ENCODE measurements around the gene COQ2.
"Not testable (repeated sequence)": the region's sequence is repeated elsewhere in the genome, so short reads cannot be mapped to it uniquely, and the experiment has no call there.

COQ2 gene

DNA sequence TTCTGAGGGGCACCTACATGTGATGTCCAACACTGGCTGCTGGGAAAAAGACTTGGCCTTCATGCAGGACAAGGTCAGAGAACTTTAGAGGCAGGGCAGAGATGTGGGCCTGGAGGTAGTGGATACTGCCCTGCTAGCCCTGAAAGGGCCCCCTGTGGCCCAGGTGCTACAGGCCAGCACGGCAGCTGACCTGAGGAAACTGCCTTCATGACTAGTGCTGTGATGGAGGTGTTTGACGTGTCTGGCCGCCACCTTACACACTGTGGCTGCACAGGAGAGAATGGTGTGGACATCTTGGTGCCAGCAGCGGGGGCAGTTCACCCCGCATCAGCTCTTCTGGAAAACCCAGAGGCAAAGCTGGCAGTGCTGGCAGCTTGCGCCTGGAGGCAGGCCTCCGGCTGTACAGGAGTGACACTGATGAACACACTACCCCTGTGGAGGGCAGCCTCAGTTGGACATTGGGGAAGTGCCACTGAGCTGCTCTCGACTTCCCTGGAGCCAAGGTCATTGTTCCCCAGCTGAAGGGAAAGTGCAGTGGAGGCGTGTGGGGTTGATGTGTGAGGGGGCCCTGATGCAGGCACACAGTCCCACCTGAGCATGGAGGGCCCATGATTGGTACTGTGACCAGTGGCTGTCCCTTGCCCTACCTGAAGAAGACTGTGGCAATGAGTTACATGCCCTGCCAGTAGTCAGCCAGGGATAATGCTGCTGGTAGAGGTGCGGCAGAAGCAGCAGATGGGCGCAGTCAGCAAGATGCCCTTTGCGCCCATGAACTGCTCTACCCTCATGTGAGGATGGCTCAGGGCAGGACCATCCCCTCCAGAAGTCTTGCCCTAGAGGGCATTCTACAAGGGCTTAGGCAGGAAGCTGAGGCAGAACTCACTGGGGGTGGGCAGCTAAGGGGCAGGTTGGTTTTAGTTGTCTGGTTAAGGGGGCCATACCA is 36.9 kb downstream of the COQ2 start:
- no peak for DNase-seq

DNA sequence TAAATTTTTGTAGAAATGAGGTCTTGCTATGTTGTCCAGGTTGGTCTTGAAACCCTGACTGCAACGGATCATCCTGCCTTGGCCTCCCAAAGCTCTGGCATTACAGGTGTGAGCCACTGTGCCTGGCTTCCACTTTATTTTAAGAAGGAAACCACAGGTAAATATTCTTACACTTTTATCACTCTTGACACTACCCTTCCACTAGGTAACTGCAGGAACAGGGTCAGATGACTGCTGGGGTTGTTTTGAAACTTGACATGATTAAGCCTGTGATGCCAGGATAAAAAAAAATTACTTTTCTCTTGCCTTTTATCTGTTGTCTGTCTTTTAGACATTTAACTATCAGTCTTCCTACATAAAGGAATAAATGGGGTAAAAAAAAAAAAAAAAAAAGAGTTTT is 43.5 kb downstream of the COQ2 start:
- DNase-seq, result no peak

DNA sequence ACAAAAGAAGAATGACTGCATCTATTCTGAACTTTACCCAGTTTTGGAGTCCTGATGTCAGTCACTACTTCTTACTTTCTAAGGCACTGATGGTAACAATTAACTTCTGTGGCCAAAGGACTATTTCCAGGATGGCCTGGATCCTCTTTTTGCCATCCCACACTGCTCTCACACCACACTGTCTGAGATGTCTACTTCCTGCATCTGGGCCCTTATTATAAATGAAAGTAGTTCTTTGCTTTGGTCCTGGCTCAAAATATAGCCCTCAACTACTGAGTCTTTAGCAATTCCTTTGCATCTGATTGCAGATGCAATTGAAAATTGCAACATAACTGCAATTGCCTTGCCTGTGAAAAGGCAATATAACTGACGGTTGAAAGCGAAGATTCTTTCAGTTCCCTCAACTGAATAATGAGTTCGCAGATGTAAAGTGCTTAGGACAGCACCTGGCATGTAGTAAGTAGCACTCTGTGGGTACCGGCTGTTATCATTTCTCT is 44.2 kb downstream of the COQ2 start:
- peak; percentile 76 for DNase-seq

DNA sequence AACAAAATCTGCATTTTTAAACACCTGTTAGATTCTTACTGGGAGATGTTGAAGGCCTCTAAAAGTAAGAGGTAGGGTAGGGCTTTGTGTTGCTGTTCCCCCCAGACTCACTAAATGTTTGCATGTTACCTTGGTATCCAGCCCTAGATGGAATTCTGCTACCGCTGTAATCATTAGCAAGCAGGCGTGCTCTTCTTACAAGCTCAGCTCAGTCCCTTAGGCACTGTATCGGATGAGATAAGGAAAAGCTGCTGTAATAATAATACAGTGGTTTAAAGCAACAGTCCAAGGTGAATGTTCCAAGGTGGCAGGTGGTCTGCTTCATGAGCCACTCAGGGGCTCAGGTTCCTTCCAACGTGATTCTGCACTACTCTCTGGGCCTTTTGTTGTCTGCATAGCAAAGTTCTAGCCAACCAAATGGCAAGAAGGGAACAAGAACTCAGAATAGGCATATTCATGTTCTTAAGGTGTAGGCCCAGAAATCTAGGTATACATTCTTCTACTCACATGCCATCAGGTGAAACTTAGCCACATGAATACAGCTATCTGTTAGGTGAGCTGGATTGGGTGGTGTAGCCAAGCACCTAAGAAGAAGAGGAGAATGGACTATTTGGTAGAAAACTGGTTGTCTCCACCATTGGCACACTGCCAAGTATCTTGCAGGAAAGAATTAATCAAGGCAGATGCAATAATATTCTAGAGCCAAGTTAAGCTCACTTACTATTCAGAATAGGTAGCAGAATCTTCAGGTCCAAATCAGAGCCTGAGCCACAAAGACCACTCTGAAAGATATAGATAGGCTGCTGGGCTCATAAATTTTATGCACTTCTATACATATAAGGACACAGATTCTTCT is 46.0 kb downstream of the COQ2 start:
- DNase-seq, result peak; percentile 70

DNA sequence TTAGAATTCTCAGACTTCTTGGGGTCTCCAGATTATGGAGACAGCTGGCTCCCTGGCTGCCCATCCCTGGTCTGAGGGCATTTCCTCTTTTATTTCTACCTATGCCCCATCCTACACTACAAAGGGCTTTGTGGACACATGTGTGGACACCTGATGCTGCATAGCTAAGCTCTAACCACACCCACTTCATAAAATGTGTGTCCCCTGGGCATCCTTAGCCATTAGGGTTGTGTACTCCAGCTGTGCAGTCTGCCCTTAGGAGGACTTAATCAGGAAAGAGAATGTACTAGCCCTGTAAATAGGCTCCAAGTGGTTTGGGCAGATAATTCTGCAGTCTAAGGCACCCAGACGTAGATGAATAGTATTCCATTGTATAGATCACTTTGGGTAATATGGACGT is 47.0 kb downstream of the COQ2 start:
- peak; percentile 27 for DNase-seq

DNA sequence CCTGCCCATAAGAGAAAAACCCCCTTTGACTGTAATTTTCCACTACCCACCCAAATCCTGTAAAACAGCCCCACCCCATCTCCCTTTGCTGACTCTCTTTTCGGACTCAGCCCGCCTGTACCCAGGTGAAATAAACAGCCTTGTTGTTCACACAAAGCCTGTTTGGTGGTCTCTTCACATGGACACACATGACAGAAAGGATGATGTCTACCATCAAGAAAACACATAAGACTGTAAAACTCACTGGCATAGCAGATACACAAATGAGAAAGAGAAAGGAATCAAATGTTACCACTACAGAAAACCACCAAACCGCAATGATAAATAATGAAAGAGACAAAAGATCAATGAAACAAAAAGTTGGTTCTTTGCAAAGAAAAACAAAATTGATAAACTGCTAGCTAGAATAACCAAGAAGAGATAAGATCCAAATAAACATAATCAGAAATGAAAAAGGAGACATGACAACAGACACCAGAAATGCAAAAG is 48.9 kb downstream of the COQ2 start:
- not testable (repeated sequence) for DNase-seq

DNA sequence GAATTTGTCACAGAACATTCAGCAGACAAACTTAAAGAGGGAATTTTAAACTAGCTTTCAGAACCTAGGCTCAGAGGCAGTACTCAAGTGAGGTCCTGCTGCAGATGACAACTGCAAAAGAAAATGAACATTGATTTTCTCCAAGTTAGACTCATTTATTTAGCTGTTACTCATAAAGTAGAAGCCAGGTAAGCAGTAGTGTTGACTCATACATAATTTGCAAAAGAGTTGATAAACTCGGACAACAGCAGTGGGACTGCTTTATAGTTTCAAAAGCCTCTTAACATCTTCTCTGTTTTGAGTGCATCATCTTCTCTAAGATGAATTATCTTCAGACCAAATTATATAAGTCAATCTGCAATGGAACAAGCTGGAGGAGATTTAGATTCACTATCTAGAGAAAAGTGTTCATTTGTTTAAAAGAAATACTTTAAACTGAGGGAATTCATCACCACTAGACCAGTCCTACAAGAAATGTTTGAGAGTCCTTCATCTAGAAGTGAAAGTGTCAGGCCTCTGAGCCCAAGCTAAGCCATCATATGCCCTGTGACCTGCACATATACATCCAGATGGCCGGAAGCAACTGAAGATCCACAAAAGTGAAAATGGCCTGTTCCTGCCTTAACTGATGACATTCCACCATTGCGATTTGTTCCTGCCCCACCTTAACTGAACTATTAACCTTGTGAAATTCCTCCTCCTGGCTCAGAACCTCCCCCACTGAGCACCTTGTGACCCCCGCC is 49.5 kb downstream of the COQ2 start:
- DNase-seq, result no peak

DNA sequence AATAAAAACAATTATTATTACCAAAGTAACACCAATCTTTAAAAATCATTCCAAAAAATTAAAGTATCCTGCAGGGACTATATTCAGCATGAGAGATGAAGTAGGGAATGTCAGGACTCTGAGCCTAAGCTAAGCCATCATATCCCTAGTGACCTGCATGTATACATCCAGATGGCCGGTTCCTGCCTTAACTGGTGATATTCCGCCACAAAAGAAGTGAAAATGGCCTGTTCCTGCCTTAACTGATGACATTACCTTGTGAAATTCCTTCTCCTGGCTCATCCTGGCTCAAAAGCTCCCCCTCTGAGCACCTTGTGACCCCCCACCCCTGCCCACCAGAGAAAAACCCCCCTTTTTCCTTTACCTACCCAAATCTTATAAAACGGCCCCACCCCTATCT is 50.2 kb downstream of the COQ2 start:
- DNase-seq, result not testable (repeated sequence)

DNA sequence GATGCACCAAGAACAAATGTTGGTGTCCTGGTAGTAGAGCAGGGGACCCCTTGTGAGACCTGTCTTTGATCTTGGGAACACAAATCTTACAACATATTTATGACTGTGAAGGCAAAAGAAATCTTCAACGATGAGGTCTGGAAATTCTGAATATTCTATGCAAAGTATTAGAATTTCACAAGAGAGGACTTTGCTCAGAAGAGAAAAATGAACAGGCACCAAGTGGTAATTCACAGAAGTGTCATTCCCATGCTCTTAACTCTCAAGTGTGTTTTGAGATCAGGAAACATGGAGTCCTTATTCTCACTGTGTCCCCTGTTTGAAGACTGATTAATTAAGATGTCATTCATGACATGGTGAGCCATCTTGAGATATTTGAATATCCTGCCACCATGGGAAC is 52.5 kb downstream of the COQ2 start:
- no peak for DNase-seq

DNA sequence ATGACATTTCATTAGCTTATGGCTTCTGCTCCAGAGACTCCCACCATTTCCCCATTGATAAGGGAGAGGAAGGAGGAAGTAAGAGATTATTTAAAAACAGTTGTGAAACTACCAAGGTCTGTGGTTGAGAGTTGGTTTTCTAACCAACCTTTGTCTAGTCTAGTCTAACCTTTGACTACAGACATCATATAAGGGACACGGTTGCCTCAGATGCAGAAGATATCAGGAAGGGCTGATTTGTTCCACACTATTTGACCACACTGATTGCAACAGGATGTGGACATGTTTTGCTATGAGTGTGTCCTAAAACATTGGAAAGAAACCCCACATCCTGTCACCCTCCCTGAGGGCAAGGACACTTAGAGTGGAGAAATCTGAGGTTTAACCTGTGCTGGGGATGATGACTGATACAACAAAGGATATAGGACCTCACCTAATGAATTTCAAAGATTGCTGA is 53.0 kb downstream of the COQ2 start:
- DNase-seq, result peak; percentile 70

DNA sequence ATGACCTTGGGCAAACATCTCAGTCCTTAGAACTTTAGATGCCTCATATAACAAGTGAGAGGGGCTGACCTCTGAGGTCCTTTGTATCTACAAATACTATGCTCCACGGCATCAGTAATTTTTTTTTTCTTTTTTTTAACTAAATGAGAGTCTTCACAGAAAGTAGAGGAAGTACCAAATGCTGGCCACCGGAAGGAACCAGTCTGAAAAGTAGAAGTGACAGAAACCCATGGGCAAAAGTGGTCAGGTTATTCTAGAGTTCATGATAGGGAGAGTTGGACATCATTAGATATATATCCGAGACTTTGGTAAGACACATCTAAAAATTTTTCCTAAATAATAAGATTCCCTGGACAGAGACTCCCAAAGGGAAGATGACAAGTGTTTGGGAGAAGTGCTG is 53.7 kb downstream of the COQ2 start:
- peak; percentile 31 for DNase-seq

DNA sequence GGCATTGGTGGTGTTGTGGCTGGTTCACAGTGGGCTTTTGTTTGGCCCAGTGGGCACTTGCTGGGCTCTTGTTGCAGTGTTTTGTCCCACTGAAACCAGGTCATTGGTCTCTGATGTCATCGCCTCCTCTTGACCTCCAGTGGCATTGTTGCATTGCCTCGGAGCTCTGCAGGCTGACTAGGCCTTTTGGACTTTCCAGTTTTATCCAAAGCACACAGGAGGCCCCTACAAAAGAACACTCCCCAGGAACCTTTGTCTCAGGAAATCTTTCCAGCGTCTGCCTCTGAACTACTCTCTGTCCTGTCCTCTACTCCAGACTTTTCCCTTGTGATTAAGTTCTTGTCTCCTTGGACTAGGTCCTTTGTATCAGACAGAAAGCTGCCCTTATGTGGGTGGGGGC is 54.8 kb downstream of the COQ2 start:
- DNase-seq, result no peak

DNA sequence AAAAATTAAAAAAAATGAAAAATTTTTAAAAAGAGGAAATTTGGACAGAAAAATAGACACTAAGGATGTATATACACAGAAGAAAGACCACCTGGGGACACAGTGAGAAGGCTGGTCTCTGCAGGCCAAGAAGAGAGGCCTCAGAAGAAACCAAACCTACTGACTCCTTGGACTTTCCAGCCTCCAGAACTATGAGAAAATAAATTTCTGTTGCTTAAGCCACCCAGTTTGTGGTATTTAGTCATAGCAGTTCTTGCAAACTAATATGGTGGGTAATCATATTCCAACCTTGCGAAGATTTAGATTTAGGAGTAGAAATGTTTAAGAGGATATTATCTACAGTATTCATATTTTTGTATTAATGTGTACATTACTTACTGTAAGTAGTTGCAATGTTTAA is 56.4 kb downstream of the COQ2 start:
- DNase-seq, result no peak

DNA sequence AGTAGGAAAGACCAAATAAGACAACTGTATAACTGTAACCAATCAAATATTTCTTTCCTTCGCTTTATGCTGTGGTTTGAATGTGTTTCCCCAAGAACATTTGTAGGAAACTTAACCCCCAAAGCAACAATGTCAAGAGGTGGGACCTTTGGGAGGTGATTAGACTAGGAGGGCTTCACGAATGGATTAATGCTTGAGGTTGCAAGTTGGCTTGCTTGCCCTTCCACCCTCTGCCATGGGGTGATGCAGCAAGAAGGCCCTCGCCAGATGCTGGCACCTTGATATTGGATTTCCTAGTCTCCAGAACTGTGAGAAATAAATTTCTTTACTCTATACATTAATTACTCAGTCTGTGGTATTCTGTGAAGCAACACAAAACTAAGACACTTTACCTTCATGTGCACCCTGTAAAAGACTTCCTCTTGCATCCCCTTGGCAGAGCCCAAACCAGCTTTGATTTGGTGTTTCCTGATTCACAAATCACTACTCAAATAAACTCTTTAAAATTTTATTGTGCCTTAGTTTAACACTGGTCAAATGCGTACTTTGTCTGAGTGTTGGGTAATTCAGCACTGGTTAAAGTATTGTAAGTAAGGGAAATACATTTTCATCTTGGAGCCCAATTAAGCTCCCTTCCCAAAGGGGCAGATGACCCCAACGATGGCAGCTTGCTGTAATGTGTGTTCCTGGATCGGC is 59.9 kb downstream of the COQ2 start:
- DNase-seq, result no peak

DNA sequence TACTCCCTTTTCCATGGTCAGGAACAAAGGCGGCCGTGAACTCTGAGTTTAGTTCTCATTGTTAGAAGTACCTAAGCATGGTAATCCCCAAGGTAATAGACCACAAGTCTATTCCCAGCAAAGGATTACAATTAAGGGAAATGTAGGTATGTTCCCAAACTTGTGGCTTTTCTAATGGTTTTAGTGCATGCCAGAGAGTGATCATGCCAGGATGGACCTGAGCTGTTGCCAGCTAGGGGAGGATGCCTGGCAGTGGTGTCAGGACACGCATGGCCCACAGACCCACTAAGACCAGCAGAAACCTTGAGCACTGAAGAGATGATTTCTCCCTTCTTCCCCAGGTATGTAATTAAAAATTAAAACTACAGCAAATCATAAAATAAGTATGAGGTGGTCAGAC is 60.8 kb downstream of the COQ2 start:
- DNase-seq, result no peak

DNA sequence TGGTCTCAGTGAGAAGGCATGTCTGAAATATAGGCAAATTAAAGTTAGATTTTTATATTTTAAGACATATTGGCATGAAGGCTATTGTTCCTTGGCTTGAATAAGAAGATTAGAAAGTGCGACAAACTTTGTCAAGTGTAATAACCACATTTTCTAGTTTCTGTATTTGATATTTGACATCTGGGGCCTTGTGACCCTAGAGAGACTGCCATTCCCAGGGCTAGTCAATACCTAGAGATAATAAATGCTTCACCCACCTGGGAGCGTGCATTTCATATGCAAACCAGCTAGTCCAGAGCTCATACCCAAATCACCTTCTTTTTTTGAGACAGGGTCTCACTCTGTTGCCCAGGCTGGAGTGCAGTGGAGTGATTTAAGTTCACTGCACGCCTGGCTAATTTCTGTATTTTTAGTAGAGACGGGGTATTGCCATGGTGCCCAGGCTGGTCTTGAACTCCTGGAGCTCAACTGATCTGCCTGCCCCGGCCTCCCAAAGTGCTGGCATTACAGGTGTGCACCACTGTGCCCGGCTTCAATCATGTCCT is 62.6 kb downstream of the COQ2 start:
- DNase-seq, result no peak

DNA sequence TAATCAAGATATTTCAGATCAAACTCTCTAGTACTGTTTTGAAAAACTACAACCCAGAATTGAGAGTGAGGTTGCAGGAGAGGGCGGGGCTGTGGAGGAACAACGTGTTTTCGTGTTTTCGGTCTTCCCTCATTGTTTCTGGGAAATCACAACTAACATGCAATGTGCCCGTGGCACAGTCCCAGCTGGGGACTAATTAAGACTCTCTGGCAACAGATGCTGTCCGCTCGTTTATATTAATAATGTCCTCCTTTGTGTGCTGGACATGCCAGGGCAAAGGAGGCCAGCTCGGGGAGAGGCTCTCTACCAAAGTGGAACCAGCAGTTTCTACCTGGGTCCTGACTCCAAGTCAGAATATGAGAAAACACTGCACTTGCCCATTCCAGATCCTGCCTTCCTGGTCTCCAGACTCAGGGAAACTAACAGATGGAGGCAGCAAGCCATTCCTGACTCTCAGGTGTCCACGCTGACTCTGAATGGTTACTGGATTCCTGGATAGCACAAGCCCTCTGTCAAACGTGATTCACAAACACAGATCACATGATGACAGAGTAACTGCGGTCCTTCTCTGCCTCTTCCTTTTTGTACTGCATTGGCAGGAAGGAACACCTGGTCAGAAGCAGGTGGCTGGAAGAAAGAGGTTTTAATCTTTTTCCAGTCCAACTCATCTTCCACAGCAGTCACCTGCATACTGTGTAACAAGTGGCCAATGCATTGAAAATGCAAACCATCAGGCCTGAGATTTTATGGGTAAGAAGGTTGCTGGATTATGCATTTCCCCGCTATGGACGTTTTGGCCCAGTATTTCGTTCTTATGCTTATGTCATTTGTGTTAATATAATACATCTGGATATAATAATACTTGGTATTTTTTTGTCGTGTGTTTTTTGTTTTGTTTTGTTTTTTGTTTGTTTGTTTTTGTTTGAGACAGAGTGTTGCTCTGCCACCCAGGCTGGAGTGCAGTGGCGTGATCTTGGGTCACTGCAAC is 65.0 kb downstream of the COQ2 start:
- no peak for DNase-seq

DNA sequence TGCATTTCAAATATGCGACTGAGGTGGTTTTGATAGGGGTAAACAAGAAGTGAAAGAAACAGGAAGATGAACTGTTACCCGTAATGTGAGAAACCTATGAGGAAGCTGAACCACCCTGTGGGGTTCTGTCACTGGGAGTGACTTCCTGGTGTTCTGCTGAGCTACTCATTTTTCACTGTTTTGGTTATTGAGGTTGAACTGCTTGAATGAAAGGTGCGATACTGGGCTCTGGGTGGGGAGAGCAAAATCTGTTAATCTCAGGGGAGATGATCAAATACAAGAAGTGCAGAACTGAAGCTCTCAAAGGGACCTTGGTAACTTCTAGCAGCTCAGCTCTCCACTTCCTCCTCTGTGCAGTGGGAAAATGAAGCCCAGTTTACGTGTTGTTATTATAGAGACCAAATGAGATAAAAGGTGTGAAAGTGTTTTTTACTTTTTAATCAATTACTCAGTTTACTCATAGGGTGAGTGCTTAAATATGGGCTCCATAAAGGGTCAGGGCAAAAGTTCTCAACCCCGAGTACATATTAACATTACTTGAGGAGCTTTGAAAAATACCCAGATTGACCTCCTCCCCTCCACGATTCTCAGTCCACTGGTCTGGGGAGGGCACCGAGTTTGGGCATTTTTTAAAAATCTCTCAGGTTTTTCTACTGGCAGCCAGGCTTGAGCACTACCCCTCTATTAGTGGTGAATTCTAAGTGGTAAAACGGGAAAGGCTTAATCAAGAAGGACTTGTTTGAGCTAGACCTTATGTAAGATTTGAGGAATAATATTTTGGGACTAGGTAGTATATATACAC is 66.7 kb downstream of the COQ2 start:
- DNase-seq, result peak; percentile 70

DNA sequence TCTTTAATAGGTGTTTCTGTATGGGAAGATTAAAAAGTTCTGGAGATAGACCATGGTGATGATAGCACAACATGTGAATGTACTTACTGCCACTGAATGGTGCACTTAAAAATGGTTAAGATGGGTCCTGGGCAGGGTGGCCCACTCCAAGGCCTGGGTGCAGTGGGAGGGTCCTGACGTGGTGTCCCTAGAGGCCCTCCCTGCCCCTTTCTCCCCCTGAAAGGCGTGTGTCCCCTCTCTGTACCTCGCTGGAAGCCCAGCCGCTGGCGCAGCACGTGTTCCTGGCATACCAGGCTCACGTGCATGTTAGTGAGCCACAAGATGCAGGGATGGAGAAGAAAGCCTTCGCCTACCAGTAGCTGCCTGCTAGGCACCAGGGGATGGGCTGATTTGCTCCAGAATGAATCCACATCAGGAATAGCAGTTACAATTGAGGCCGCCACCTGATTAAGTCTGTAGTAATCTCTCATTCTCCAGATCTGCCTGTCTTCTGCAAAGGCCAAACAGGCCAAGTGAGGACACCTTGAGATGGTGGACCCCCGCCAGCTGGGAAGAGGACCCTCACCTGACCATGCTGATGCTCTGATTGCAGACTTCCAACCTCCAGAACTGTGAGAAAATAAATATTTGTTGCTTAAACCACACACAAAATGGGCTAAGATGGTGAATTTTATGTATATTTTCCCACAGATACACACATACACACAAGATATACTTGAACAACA is 67.5 kb downstream of the COQ2 start:
- DNase-seq, result no peak
